Hepatocyte (in vitro differentiated cells): Measurements from ENCODE around the gene HECTD1. TPM values are rescaled to one million over a fixed set of nuclear protein-coding genes. Genes with fewer than 3 reads are reported as not detected.
A peak's percentile ranks its signal among the peaks of the same experiment; 100 is the strongest.

Source experiments
- DNase-seq: peaks from one replicate; pipeline ENCODE4 v3.0.0-alpha.2; 2016; ENCODE audit warnings: low spot score
- H2AFZ ChIP-seq: fragments of 200-600 bp; sonication (generic); 2 replicates; pipeline ENCODE4 v1.6.0; 2016; ENCODE audit warnings: antibody characterized with exemption, mild to moderate bottlenecking
- H3K27ac ChIP-seq: fragments of 200-600 bp; sonication (generic); 2 replicates; pipeline ENCODE4 v1.5.1; 2016; ENCODE audit warnings: mild to moderate bottlenecking
- H3K27me3 ChIP-seq: fragments of 200-600 bp; sonication (generic); 2 replicates; pipeline ENCODE4 v1.6.1; 2016
- H3K36me3 ChIP-seq: fragments of 200-600 bp; sonication (generic); replicated peaks from 2 replicates; pipeline ENCODE4 v1.5.1; 2016; ENCODE audit warnings: low read depth; ENCODE audit not compliant: insufficient read depth
- H3K4me1 ChIP-seq: fragments of 200-600 bp; sonication (generic); 2 replicates; pipeline ENCODE4 v1.5.1; 2016; ENCODE audit warnings: mild to moderate bottlenecking, moderate library complexity; ENCODE audit not compliant: insufficient read depth
- H3K4me2 ChIP-seq: fragments of 200-600 bp; sonication (generic); 2 replicates; pipeline ENCODE4 v1.6.0; 2016
- H3K4me3 ChIP-seq: fragments of 200-600 bp; sonication (generic); 2 replicates; pipeline ENCODE4 v1.5.1; 2016; ENCODE audit warnings: mild to moderate bottlenecking
- H3K79me2 ChIP-seq: fragments of 200-600 bp; sonication (generic); 2 replicates; pipeline ENCODE4 v1.6.0; 2017; ENCODE audit warnings: mild to moderate bottlenecking
- H3K9me2 ChIP-seq: fragments of 200-600 bp; sonication (generic); replicated peaks from 2 replicates; pipeline ENCODE4 v1.6.0; 2017; ENCODE audit warnings: mild to moderate bottlenecking; ENCODE audit not compliant: insufficient read depth
- H3K9me3 ChIP-seq: fragments of 200-600 bp; sonication (generic); 2 replicates; pipeline ENCODE4 v1.5.1; 2016; ENCODE audit warnings: low read depth, mild to moderate bottlenecking
- H4K20me1 ChIP-seq: fragments of 200-600 bp; sonication (generic); 2 replicates; pipeline ENCODE4 v1.6.0; 2016; ENCODE audit warnings: mild to moderate bottlenecking; ENCODE audit not compliant: insufficient read depth, poor library complexity, severe bottlenecking
- CTCF ChIP-seq: fragments of 200-600 bp; sonication (generic); IDR thresholded peaks from 2 replicates; pipeline ENCODE4 v1.5.1; 2016; ENCODE audit warnings: antibody characterized with exemption, mild to moderate bottlenecking; ENCODE audit not compliant: poor library complexity
- EZH2 ChIP-seq: fragments of 200-600 bp; sonication (generic); IDR thresholded peaks from 2 replicates; pipeline ENCODE4 v1.6.1; 2016; ENCODE audit warnings: antibody characterized with exemption, mild to moderate bottlenecking, borderline replicate concordance
- EZH2phosphoT487 ChIP-seq: fragments of 200-600 bp; sonication (generic); IDR thresholded peaks from one replicate; pipeline ENCODE4 v1.6.1; 2018; ENCODE audit warnings: antibody characterized with exemption, mild to moderate bottlenecking, low read depth, moderate library complexity; ENCODE audit not compliant: unreplicated experiment, severe bottlenecking
- WGBS: methylation state at CpG from one replicate; pipeline ENCODE4 v1.1.6; 2016; ENCODE audit warnings: low lambda C conversion rate; ENCODE audit errors: missing lambda C conversion rate; 5-methylcytosine and 5-hydroxymethylcytosine counted together
- polyA plus RNA-seq: library from polyadenylated mRNA; unstranded; fragments of >200 nt; fragmentation: Nextera tagmentation; extraction: Ambion mirVana; gene quantifications from 2 replicates; pipeline ENCODE4 v1.2.1, GENCODE V29; 2016
- total RNA-seq: library from RNA; depleted of rRNA; stranded (reverse); fragments of >200 nt; gene quantifications from 2 replicates; pipeline ENCODE4 v1.2.3, GENCODE V29; 2014

HECTD1 gene
- total and polyA plus RNA-seq, 2 experiments from 2014 or later = 45.2 to 159 TPM

- no peak for TF ChIP-seq EZH2phosphoT487
- TF ChIP-seq EZH2 = no peak
- TF ChIP-seq CTCF = no peak
- WGBS = 97% methylated on average over 1 of the region's 1 CpG
- Histone ChIP-seq H3K79me2 (peaks cover 11% of the 10 kb centered on the region), H3K36me3 (peaks cover 4% of the 10 kb centered on the region), H4K20me1 (no peaks in the 10 kb centered on the region), H3K27me3 (no peaks in the 10 kb centered on the region), H3K9me3 (no peaks in the 10 kb centered on the region), H3K4me3 (no peak overlapping the region), H3K27ac (no peak overlapping the region), H2AFZ (no peak overlapping the region), H3K9me2 (no peaks in the 10 kb centered on the region), H3K4me2 (no peak overlapping the region), H3K4me1 (peaks cover 6% of the 10 kb centered on the region)
- DNase-seq = no peak
Measured at GRCh38 chr14:31170411-31170810, 37.2 kb downstream of the HECTD1 start.

GRCh38 chr14:31169877-31170276 is 37.7 kb downstream of the HECTD1 start:
- H3K27me3 ChIP-seq = no peaks in the 10 kb centered on the region
- no peaks in the 10 kb centered on the region for H3K9me3 ChIP-seq
- TF ChIP-seq CTCF = no peak
- TF ChIP-seq EZH2 = no peak
- H3K27ac ChIP-seq = no peak overlapping the region
- no peaks in the 10 kb centered on the region for H3K9me2 ChIP-seq
- no peak overlapping the region for H3K4me3 ChIP-seq
- H3K4me2 ChIP-seq = no peak overlapping the region
- no peak overlapping the region for H2AFZ ChIP-seq
- peaks cover 4% of the 10 kb centered on the region for H3K36me3 ChIP-seq
- H3K4me1 ChIP-seq = peaks cover 11% of the 10 kb centered on the region
- no peaks in the 10 kb centered on the region for H4K20me1 ChIP-seq
- no peak for DNase-seq
- 97% methylated on average over 5 of the region's 5 CpGs for WGBS
- H3K79me2 ChIP-seq = peaks cover 9% of the 10 kb centered on the region

- Histone ChIP-seq H3K79me2 (peaks cover 16% of the 10 kb centered on the region), H3K4me1 (peaks cover 26% of the 10 kb centered on the region), H3K27ac (no peak overlapping the region), H3K9me3 (no peaks in the 10 kb centered on the region), H4K20me1 (no peaks in the 10 kb centered on the region), H3K4me3 (no peak overlapping the region), H3K4me2 (no peak overlapping the region), H3K27me3 (no peaks in the 10 kb centered on the region), H3K36me3 (peaks cover 4% of the 10 kb centered on the region), H3K9me2 (no peaks in the 10 kb centered on the region), H2AFZ (no peak overlapping the region)
- TF ChIP-seq EZH2phosphoT487 (no peak), EZH2 (no peak), CTCF (no peak)
- DNase-seq = no peak
- 97% methylated on average over 5 of the region's 5 CpGs for WGBS
Measured at GRCh38 chr14:31167032-31167431, 40.6 kb downstream of the HECTD1 start.

GRCh38 chr14:31166271-31166561 is 41.4 kb downstream of the HECTD1 start:
- Histone ChIP-seq H3K36me3 (peaks cover 4% of the 10 kb centered on the region), H3K4me3 (no peak overlapping the region), H3K9me3 (no peaks in the 10 kb centered on the region), H3K27me3 (no peaks in the 10 kb centered on the region), H3K4me2 (no peak overlapping the region), H3K79me2 (peaks cover 24% of the 10 kb centered on the region), H3K27ac (peak overlapping the region; percentile 22), H3K4me1 (peaks cover 26% of the 10 kb centered on the region), H2AFZ (no peak overlapping the region), H4K20me1 (no peaks in the 10 kb centered on the region), H3K9me2 (no peaks in the 10 kb centered on the region)
- DNase-seq = no peak
- WGBS = 92% methylated on average over 3 of the region's 3 CpGs
- TF ChIP-seq EZH2phosphoT487 (no peak), EZH2 (no peak), CTCF (no peak)
